A549 (cell line): ENCODE data around the gene RFX1. TPM values are rescaled to one million over a fixed set of nuclear protein-coding genes. Genes with fewer than 3 reads are reported as not detected.

Source experiments
- ATAC-seq, 2 experiments: fragments of 200-7000 bp in 1 of 2; fragments of >200 bp in 1 of 2; cut with Nextera tagmentation in 1 of 2; cut with Tn5 transposase in 1 of 2; 3 replicates each; pipeline versions ENCODE4 v1.8.0 to v1.9.1; 2018 to 2020; ENCODE audit warnings: mild to moderate bottlenecking in 1 of 2, moderate library complexity in 1 of 2
- CTCF ChIA-PET: fragments of 300-600 bp; sonication (Branson Sonifier 250); formaldehyde crosslinking; extraction: SDS; loops from one replicate; lab custom pipeline; 2021; ENCODE audit warnings: antibody characterized with exemption, inconsistent platforms; lab: Yijun Ruan, JAX
- POLR2A ChIA-PET: fragments of 350-600 bp; formaldehyde crosslinking; extraction: SDS; loops from one replicate; lab custom pipeline; 2021; ENCODE audit warnings: antibody characterized with exemption, inconsistent platforms; lab: Yijun Ruan, JAX
- DNase-seq, 2 experiments: peaks; one replicate each; pipeline versions ENCODE4 v3.0.0 to v3.0.0-alpha.2; 2011 to 2016; ENCODE audit warnings: low read depth in 1 of 2, low spot score in 1 of 2
- FAIRE-seq: peaks from 2 replicates; lab custom pipeline; 2011; peaks lifted over from hg19 to GRCh38; lab: Jason Lieb, UNC
- H3K27ac ChIP-seq, 2 experiments: fragments of >200 bp; sonication (Bioruptor Twin); formaldehyde crosslinking; 3 replicates each; pipeline ENCODE4 v1.5.1; 2016 to 2017
- H3K4me1 ChIP-seq: fragments of >200 bp; sonication (Bioruptor Twin); formaldehyde crosslinking; 3 replicates; pipeline ENCODE4 v1.6.1; 2016
- H3K4me2 ChIP-seq: fragments of >200 bp; sonication (Bioruptor Twin); formaldehyde crosslinking; 3 replicates; pipeline ENCODE4 v1.6.1; 2016
- H3K4me3 ChIP-seq: fragments of >200 bp; sonication (Bioruptor Twin); formaldehyde crosslinking; 3 replicates; pipeline ENCODE4 v1.5.1; 2016
- H3K9me3 ChIP-seq: fragments of >200 bp; sonication (Bioruptor Twin); formaldehyde crosslinking; 3 replicates; pipeline ENCODE4 v1.6.1; 2016
- CBX8 ChIP-seq: fragments of 200-600 bp; sonication (generic); IDR thresholded peaks from 2 replicates; pipeline ENCODE4 v1.6.1; 2016
- ELK1 ChIP-seq: fragments of 150-350 bp; IDR thresholded peaks from 2 replicates; pipeline ENCODE4 v1.6.1; 2014; ENCODE audit warnings: low read depth, mild to moderate bottlenecking, low read length
- FOSL2 ChIP-seq, 2 experiments: fragments of 450-650 bp in 1 of 2; fragments of >200 bp in 1 of 2; sonication (Bioruptor Twin) in 1 of 2; formaldehyde crosslinking; IDR thresholded peaks; 2 replicates each; pipeline versions ENCODE4 v1.5.0 to v1.6.1; 2016 to 2020; ENCODE audit warnings: mild to moderate bottlenecking in 1 of 2, moderate library complexity in 1 of 2
- HDAC2 ChIP-seq: fragments of 200-600 bp; sonication (generic); IDR thresholded peaks from 2 replicates; pipeline ENCODE4 v1.6.1; 2016
- HES2 ChIP-seq: fragments of >200 bp; sonication (Bioruptor Twin); formaldehyde crosslinking; IDR thresholded peaks from 2 replicates; pipeline ENCODE4 v1.6.1; 2016
- NR3C1 ChIP-seq: fragments of >200 bp; sonication (Bioruptor Twin); formaldehyde crosslinking; IDR thresholded peaks from 3 replicates; pipeline ENCODE4 v1.6.1; 2017
- PBX3 ChIP-seq: IDR thresholded peaks from 2 replicates; pipeline ENCODE4 v1.6.1; 2012
- RARB ChIP-seq: fragments of 250-450 bp; sonication (Bioruptor Pico); IDR thresholded peaks from 2 replicates; pipeline ENCODE4 v1.8.0; 2021; ENCODE audit warnings: mild to moderate bottlenecking, moderate library complexity
- TP53 ChIP-seq: fragments of 250-450 bp; sonication (Bioruptor Pico); IDR thresholded peaks from 2 replicates; pipeline ENCODE4 v1.5.0; 2021; ENCODE audit warnings: mild to moderate bottlenecking, moderate library complexity
- WGBS: methylation state at CpG from one replicate; pipeline ENCODE4 v1.1.6; 2017; ENCODE audit errors: missing lambda C conversion rate; 5-methylcytosine and 5-hydroxymethylcytosine counted together
- polyA plus RNA-seq, 4 experiments: library from polyadenylated mRNA; depleted of rRNA in 3 of 4; stranded (reverse); fragments of >200 nt; fragmentation: RNase III in 1 of 4; extraction: RNeasy Plus Mini Kit Qiagen cat#74134 plus additional on column Dnase treatment in 1 of 4; gene quantifications; 2 replicates in 3 of 4; 3 replicates in 1 of 4; pipeline ENCODE4 v1.2.3, GENCODE V29; 2011 to 2017

RFX1 gene
- polyA plus RNA-seq, 2 of the 4 experiments (the other 2 are of a cell fraction): 0.57 to 5.4 TPM

GRCh38 chr19:13961826-13962698 is 44.1 kb downstream of the RFX1 start:
- FAIRE-seq (no peak), DNase-seq (no peak), ATAC-seq (no peak)
- ChIA-PET CTCF (interaction anchor here (1.4 to 2.3 kb wide), 3 partner anchors 9 to 109 kb away, joined by 4 to 5 read pairs (median 4); no protein-coding TSS in a partner anchor), POLR2A (interaction anchor here (0.6 kb wide), 1 partner anchor 16 kb away, joined by 5 read pairs; no protein-coding TSS in a partner anchor)
- Histone ChIP-seq H3K4me1 (no peaks in the 10 kb centered on the region), H3K9me3 (no peaks in the 10 kb centered on the region), H3K4me3 (no peak overlapping the region), H3K4me2 (no peak overlapping the region), H3K27ac (no peak overlapping the region)
- TF ChIP-seq ELK1 (no peak), HES2 (no peak)
- 89% methylated on average over 17 of the region's 55 CpGs for WGBS

GRCh38 chr19:13960863-13961784 is 45.0 kb downstream of the RFX1 start:
- Histone ChIP-seq H3K27ac (no peak overlapping the region), H3K9me3 (no peaks in the 10 kb centered on the region)
- 90% methylated on average over 21 of the region's 39 CpGs for WGBS
- POLR2A ChIA-PET: interaction anchor here (0.6 to 1.0 kb wide), 2 partner anchors 8 to 17 kb away, joined by 3 to 5 read pairs; partner anchors contain the start of gene DCAF15
- no peak for TF ChIP-seq PBX3
- TF ChIP-seq, all 56 proteins: peak for 0
- ATAC-seq (peak in 1 of 2 experiments; percentile 13; a peak in 2 of 6 replicates), FAIRE-seq (no peak), DNase-seq (no peak)
- Histone ChIP-seq H3K4me1 (no peaks in the 10 kb centered on the region), H3K4me2 (no peak overlapping the region), H3K4me3 (no peak overlapping the region)
- CTCF ChIA-PET: interaction anchor here (1.4 to 2.3 kb wide), 4 partner anchors 8 to 110 kb away, joined by 4 to 5 read pairs (median 4); no protein-coding TSS in a partner anchor

DNA sequence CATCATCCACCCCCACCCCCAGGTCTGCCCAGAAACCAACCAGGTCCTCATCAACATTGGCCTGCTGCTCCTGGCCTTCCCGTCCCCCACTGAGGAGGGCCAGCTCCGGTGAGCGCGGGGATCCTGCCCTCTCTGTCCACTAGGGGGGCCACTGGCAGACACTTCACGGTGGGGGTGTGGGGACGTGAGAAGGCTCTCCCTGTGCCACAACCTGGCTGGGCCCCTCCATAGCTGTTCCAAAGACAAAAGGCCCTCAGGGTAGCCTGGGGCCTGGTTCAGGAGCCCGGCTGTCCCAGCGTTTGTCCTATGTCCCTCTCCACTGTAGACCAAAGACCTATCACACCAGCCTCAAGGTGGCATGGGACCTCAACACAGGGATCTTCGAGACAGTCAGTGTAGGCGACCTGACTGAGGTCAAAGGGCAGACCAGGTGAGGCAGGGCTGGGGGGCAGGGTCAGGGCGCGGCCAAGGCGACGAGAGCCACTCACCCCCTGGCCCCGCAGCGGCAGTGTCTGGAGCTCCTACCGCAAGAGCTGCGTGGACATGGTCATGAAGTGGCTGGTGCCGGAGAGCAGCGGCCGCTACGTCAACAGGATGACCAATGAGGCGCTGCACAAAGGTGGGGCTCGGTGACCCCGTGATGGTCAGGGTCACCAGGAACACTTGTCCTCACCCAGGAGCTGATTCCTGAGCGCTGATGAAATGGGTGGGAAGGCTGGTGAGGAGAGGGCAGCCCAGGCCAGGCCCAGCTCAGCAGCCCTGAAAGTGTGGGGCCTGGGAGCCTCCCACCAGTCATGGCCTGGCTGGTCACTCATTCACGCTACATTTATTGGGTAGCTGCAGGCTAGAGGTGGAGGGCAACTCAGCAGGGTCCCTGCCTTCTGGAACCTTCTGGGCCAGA is 45.9 kb downstream of the RFX1 start:
- H3K4me3 ChIP-seq: no peak overlapping the region
- peak; percentile 37 to 69; a peak in 5 of 6 replicates for ATAC-seq
- H3K9me3 ChIP-seq: no peaks in the 10 kb centered on the region
- TF ChIP-seq CBX8 (no peak), HDAC2 (no peak), NR3C1 (no peak), FOSL2 (IDR thresholded peaks at IDR 0.05) (no peak), FOSL2 (CRISPR knock-in tag; IDR thresholded peaks at IDR 0.05) (no peak), TP53 (CRISPR knock-in tag) (no peak), RARB (CRISPR knock-in tag) (no peak)
- TF ChIP-seq, all 56 proteins: peak for 0
- ChIA-PET CTCF (interaction anchor here (0.6 to 2.3 kb wide), 5 partner anchors 7 to 186 kb away, joined by 4 to 5 read pairs (median 4); partner anchors contain the start of gene C19orf53), POLR2A (interaction anchor here (1.0 kb wide), 1 partner anchor 8 kb away, joined by 3 read pairs; the partner anchor contains the start of gene DCAF15)
- DNase-seq: peak in 1 of 2 experiments; percentile 49
- Histone ChIP-seq H3K27ac (no peak overlapping the region), H3K4me1 (no peaks in the 10 kb centered on the region), H3K4me2 (no peak overlapping the region)
- FAIRE-seq: no peak
- 95% methylated on average over 15 of the region's 27 CpGs for WGBS
